ENCODE results near the gene HIPK2. TPM values are rescaled to one million over a fixed set of nuclear protein-coding genes. Genes with fewer than 3 reads are reported as not detected.

HIPK2 gene
- total and polyA plus RNA-seq, 2 donors (not counting 3 experiments of a cell fraction or from before 2014, with no cell fraction given) = 9.0 to 43.8 TPM

DNA sequence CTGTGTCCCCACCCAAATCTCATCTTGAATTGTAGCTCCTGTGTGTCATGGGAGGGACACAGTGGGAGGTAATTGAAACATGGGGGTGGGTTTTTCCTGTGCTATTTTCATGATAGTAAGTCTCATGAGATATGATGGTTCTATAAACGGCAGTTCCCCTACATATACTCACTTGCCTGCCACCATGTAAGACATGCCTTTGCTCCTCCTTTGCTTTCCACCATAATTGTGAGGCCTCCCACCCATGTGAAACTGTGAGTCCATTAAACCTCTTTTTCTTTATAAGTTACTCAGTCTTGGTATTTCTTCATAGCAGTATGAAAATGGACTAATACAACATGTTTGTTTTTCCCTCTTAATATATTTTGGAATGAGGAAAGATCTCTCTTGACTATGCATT lies 26.8 kb upstream of the HIPK2 start:
- Histone ChIP-seq H3K27ac (ENCODE audit: insufficient read depth, low read depth, low read length) (no peak overlapping the region), H3K27me3 (ENCODE audit: control insufficient read depth in 2 of 2, insufficient read depth in 2 of 2, low read length in 2 of 2) (peaks cover 3 to 4% of the 10 kb centered on the region in 2 experiments), H3K9ac (replicated peaks; ENCODE audit: extremely low read depth, insufficient read depth, low read length) (no peak overlapping the region), H3K4me3 (replicated peaks in 1 of 3; ENCODE audit: insufficient read depth in 1 of 3, low read depth in 1 of 3, low read length in 3 of 3) (no peak overlapping the region), H3K36me3 (ENCODE audit: control insufficient read depth in 2 of 2, extremely low read depth in 1 of 2, insufficient read depth in 2 of 2, low read length in 2 of 2) (no peaks in the 10 kb centered on the region), H2AFZ (ENCODE audit: low read depth, low read length) (no peak overlapping the region), H3K79me2 (ENCODE audit: control insufficient read depth, insufficient read depth, low read length) (no peaks in the 10 kb centered on the region), H3K4me1 (ENCODE audit: control insufficient read depth, extremely low read depth, insufficient read depth, low read length) (no peaks in the 10 kb centered on the region), H4K20me1 (replicated peaks; ENCODE audit: control insufficient read depth, extremely low read depth, insufficient read depth, low read length) (no peaks in the 10 kb centered on the region), H3K9me3 (replicated peaks; ENCODE audit: control insufficient read depth, insufficient read depth, low read length) (no peaks in the 10 kb centered on the region), H3K9me1 (replicated peaks; ENCODE audit: control insufficient read depth, extremely low read depth, insufficient read depth, low read length) (no peaks in the 10 kb centered on the region), H3K4me2 (ENCODE audit: insufficient read depth, low read length) (no peak overlapping the region)
- CTCF ChIA-PET = interaction anchor here (0.8 kb wide), 1 partner anchor 14 kb away, joined by 3 read pairs; no protein-coding TSS in a partner anchor
- BruUV-seq (replicated peaks) = no TSS peak
- DNase-seq (ENCODE audit: low read depth, low spot score) (no peak), FAIRE-seq (no peak)
- intact Hi-C loops (cut with micrococcal nuclease) = no loop called here
- POLR2A ChIA-PET = no interaction called here
- dilution Hi-C loops (cut with MboI; ENCODE audit: extremely low pct_ligation_motif_present, low sequenced_read_pairs) = no loop called here
- TF ChIP-seq, protein P1, sequence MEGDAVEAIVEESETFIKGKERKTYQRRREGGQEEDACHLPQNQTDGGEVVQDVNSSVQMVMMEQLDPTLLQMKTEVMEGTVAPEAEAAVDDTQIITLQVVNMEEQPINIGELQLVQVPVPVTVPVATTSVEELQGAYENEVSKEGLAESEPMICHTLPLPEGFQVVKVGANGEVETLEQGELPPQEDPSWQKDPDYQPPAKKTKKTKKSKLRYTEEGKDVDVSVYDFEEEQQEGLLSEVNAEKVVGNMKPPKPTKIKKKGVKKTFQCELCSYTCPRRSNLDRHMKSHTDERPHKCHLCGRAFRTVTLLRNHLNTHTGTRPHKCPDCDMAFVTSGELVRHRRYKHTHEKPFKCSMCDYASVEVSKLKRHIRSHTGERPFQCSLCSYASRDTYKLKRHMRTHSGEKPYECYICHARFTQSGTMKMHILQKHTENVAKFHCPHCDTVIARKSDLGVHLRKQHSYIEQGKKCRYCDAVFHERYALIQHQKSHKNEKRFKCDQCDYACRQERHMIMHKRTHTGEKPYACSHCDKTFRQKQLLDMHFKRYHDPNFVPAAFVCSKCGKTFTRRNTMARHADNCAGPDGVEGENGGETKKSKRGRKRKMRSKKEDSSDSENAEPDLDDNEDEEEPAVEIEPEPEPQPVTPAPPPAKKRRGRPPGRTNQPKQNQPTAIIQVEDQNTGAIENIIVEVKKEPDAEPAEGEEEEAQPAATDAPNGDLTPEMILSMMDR (IDR thresholded peaks at IDR 0.05; ENCODE audit: extremely low read depth in 1 of 2, insufficient read depth in 1 of 2, low read depth in 1 of 2, low read length in 2 of 2) = no peak
- TF ChIP-seq POLR2A (IDR thresholded peaks at IDR 0.05; ENCODE audit: low read depth, low read length) = no peak
- TF ChIP-seq, protein P2, sequence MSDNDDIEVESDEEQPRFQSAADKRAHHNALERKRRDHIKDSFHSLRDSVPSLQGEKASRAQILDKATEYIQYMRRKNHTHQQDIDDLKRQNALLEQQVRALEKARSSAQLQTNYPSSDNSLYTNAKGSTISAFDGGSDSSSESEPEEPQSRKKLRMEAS (IDR thresholded peaks at IDR 0.05; ENCODE audit: insufficient read depth, insufficient read length) = no peak
- no peak for TF ChIP-seq FOS (IDR thresholded peaks at IDR 0.05; ENCODE audit: borderline replicate concordance, insufficient read depth, low read length)
- TF ChIP-seq JUN (IDR thresholded peaks at IDR 0.05; ENCODE audit: borderline replicate concordance, insufficient read depth, insufficient read length, low read depth) = no peak
- TF ChIP-seq EZH2 (IDR thresholded peaks at IDR 0.05; ENCODE audit: borderline replicate concordance, low read depth, low read length, severe bottlenecking) = no peak
- TF ChIP-seq MYC (IDR thresholded peaks at IDR 0.05; ENCODE audit: low read depth, low read length) = no peak

All from endothelial cell of umbilical vein (primary cell).